Stimulated activated CD4-positive, alpha-beta T cell treated with anti-CD3 and anti-CD28 coated beads, Interleukin-4, amount 100 ng/mL, for 1 hour (primary cell): ENCODE results near the gene MAPKAPK2.

ENCODE experiments used
- DNase-seq: peaks from one replicate; pipeline ENCODE4 v3.0.0-alpha.2; 2020

Gene MAPKAPK2

GRCh38 chr1:206685334-206685768 lies 646 bp downstream of the MAPKAPK2 start:
- DNase-seq: peak; percentile 41

GRCh38 chr1:206685769-206686477 lies 1.2 kb downstream of the MAPKAPK2 start:
- peak; percentile 33 for DNase-seq

- no peak for DNase-seq
These were observed 2.0 kb downstream of the MAPKAPK2 start for GRCh38 chr1:206686478-206687249.

DNA sequence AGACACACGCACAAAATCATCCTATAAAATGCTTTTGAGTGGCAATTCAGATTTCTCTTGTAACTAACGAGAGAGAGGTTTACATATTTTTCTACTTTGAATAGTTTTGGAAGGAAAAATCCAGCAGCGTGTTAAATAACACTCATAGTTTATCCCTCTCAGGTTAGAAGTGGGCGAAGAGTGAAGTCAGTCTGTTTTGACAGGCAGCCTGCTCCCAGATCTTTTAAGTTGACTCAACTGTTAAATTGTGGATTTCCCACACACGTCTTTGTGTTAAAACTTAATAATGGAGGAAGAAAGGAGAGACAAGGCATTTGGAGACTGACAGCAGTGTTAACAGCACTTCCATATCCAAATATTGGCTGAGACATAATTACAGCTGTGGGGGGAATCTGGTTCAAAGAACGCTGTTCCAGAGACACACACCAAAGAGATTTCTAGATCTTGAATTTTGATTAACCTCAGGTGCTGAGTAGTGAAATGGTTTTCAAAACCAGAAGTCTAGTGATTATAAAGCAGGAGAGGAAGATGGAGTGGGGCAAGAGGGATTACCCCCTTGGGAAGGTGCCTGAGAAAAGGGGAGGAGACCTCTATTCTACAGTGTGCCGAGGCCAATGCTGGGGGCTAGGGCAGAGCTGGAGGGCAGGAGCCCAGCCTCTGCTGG lies 2.7 kb downstream of the MAPKAPK2 start:
- no peak for DNase-seq

- no peak for DNase-seq
These were observed 3.3 kb downstream of the MAPKAPK2 start for GRCh38 chr1:206687915-206688442.

DNA sequence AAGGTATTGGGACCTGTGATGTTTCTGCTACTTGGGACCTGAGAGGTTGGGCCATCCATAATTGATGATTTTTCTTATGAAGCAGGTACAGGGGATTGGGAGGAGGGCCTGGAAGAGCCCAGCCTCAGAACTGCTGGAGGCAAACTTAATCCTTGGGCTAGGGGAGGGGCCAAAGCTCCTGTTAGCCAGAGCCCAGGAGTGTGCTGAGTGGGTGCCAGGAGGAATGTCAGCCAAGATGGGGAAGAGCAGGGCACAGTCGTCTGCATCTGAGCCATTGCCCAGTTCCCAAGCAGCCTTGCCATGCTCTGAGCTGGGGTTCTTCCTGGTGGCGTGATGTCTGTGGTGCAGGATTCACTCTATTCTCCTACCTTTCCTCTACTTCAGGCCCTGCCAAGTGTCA lies 5.8 kb downstream of the MAPKAPK2 start:
- DNase-seq: no peak

DNA sequence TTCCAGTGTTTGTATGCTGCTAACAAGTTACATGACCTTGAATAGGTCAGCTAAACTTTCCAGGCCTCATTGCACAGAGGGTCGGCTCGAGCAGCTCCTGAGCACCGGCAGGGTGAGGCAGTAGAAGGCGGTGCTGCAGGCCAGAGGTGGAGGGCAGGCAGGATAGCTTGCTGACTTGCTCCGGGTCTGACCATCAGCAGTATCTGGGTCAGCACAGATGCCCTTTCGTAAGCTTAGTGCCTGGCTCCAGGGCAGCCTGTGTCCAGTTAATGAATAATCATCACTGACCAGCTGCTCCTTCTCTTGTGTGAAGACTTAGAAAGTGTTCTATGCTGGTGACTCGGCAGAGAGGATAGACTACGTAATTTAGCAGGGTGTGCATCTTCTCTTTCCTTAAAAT lies 6.9 kb downstream of the MAPKAPK2 start:
- DNase-seq: no peak

GRCh38 chr1:206693029-206693428 lies 8.3 kb downstream of the MAPKAPK2 start:
- DNase-seq: no peak

- no peak for DNase-seq
These were observed 8.9 kb downstream of the MAPKAPK2 start for GRCh38 chr1:206693592-206693991.

GRCh38 chr1:206694171-206695124 lies 9.7 kb downstream of the MAPKAPK2 start:
- DNase-seq: no peak

DNA sequence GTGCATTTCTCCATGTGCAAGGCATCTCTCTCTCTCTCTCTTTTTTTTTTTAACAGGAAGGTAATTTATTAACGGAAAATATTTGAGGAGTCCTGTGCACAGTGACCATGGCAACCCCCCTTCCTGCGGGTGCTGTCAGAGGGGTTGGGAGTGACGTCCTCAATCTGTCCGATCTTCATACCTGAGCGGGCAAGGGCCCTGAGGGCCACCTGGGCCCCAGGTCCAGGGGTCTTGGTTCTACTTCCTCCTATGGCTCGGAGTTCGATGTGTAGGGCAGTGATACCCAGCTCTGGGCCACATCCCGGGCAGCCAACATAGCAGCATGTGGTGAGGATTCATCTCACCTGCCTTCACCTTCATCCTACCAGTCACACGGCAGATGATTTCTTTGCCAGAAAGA lies 11.0 kb downstream of the MAPKAPK2 start:
- no peak for DNase-seq

- no peak for DNase-seq
These were observed 12.3 kb downstream of the MAPKAPK2 start for GRCh38 chr1:206696812-206697585.

DNA sequence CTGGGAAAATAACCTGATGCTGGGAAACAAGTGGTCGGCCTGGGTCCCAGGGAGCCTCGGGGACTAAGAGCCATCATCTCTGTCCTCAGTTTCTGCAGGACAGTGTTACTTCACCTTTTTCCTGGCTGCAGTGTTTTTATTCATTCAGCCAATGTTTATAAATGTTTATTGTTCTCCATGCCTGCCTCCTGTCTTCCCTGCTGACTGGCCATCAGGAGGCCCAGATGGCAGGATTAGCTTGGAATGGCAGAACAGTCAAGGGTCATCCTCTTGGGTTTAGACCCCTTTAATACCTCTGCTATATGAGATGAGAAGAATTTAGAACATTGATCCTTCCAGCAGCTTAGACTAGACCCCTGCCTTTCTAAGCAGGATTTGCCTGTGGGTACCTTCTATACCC lies 13.3 kb downstream of the MAPKAPK2 start:
- DNase-seq: no peak

GRCh38 chr1:206699000-206699586 lies 14.4 kb downstream of the MAPKAPK2 start:
- DNase-seq: no peak

GRCh38 chr1:206699626-206700025 lies 14.9 kb downstream of the MAPKAPK2 start:
- DNase-seq: no peak

GRCh38 chr1:206700445-206701036 lies 15.8 kb downstream of the MAPKAPK2 start:
- no peak for DNase-seq

DNA sequence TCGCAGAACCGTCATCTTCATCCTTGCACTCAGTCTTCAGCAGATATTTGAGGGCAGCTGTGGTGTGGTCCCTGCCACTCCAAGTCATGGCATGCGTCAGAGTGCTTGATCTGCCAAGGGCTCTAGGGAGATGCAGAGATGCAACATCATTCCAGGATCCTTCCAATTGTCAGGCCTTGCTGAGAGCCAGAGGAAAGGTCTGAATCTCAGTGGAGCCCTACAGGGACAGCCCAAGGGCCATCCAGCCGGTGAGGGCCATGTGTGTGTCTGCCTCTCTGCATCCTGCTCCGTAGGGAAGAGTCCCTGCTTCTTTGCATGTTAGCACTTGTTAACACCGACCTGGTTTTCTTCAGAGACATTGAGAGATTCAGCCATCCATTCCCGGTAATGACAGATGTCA lies 17.6 kb downstream of the MAPKAPK2 start:
- no peak for DNase-seq

GRCh38 chr1:206702803-206703202 lies 18.1 kb downstream of the MAPKAPK2 start:
- DNase-seq: no peak

DNA sequence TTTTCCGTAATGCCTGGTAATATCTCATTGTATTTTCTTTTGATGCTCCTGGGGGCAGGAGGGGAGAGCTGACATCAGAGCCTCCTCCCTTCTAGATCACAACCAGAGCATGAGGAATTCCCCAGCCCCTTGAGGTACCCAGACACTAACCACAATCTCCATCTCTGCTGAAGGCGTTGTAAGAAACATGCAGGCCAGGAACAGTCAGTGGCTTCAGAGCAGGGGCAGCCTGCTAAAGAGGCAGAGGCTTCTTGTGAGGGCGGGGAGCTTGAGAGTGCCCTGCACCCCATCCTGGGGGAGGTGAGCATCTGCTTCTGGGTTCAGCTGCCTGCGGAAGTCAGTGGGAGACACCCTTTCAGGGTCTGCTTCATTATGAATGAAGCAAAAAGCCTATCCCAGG lies 19.0 kb downstream of the MAPKAPK2 start:
- peak; percentile 38 for DNase-seq

DNA sequence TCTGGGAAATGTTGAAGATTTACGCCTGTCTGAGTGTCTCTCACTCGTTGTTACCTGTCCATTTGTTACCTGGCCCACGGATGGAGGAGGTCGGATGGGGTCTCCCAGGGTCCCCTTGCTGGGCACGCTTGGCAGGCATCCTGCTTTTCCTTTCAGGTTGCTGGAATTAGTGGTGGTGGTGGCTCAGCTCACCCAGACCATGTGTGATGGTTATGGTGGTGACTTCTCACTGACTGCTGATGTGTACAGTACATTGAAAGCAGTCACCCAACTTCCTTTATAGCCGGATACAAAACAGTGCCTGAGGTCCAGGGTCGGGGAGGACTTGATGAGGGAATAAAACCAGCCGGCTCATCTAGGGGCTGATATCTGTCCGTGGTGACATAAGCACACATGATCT lies 19.5 kb downstream of the MAPKAPK2 start:
- no peak for DNase-seq

- no peak for DNase-seq
These were observed 20.5 kb downstream of the MAPKAPK2 start for GRCh38 chr1:206705191-206705590.
